ENCODE data around the gene PDIA2. TPM values are rescaled to one million over a fixed set of nuclear protein-coding genes. Genes with fewer than 3 reads are reported as not detected.

PDIA2 gene, protein sequence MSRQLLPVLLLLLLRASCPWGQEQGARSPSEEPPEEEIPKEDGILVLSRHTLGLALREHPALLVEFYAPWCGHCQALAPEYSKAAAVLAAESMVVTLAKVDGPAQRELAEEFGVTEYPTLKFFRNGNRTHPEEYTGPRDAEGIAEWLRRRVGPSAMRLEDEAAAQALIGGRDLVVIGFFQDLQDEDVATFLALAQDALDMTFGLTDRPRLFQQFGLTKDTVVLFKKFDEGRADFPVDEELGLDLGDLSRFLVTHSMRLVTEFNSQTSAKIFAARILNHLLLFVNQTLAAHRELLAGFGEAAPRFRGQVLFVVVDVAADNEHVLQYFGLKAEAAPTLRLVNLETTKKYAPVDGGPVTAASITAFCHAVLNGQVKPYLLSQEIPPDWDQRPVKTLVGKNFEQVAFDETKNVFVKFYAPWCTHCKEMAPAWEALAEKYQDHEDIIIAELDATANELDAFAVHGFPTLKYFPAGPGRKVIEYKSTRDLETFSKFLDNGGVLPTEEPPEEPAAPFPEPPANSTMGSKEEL
- total RNA-seq: not detected

DNA sequence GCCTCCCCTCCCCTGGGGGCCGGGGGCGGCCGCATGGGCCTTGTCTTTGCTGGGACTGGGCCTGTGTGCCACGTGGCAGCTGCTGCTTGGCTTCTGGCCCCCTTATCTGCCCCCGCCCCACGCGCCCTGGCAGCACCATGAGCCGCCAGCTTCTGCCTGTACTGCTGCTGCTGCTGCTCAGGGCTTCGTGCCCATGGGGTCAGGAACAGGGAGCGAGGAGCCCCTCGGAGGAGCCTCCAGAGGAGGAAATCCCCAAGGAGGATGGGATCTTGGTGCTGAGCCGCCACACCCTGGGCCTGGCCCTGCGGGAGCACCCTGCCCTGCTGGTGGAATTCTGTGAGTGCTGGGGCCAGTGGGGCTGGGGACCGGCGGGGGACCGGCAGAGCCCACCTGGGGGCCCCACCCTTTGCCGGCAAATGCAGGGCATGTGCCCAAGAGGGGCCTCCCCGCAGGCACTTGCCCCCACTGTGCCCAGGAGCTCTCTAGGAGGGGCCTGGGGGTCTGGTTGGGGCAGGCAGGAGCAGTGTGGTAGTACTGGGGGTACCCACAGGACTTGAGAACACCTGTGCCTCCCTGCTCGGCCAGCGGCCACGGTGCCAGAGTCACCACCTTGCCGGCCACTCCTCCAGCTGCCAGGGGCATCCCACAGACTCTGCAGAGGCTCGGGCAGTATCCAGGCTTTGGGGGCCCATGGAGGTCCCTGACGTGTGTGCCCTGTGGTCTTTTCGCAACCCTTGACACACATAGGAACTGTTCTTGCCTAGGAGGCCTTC is at the start of gene PDIA2:
Gene PDIA2 (plus strand): TSS at position 132 of the 773 bp plus-strand sequence. CDS start 6 bp downstream, at position 138.

DNA sequence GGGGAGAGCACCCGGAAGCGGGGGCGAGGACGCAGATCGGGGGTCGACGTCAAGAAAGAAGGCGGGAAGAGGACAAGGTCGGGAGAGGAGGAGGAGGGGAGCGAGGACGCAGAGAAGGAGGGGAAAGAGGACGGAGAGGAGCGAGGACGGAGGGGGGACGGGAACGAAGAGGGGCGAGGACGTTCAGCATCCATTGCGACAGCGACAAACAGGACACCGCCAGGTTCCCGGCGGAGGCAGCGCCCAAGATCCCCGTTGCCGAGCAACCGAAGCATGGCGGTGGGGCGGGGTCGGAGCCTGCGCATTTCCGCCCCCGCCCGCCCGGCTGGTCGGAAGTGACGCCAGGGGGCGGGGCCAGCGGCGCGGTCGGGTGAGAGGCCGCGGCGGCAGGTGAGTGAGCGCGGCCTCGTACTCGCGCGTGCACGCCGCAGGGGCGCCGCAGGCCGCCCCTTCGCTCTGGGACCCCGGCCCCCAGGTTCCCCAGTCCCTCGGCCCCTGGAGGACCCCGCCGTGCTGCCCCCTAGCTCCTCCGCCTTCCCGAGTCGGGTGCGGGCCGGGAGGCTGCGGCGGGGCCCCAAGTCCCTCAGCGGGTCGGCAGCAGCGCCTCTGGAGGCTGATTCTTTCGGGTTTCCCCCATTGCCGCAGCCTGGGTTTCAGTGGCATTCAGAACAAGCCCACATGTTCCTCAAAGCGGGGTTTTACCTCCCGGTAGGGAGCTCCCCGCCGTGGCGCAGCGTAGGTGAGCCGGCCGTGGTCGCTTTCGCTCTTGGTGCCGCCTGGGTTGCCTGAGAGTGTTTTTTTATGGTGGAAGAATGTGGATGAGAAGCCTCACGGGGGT is 48.3 kb upstream of the PDIA2 start, which contains the start of gene FAM234A:
Gene FAM234A (plus strand): TSS at position 354 of the 838 bp plus-strand sequence. CDS start 19,593 bp downstream, outside the sequence.

DNA sequence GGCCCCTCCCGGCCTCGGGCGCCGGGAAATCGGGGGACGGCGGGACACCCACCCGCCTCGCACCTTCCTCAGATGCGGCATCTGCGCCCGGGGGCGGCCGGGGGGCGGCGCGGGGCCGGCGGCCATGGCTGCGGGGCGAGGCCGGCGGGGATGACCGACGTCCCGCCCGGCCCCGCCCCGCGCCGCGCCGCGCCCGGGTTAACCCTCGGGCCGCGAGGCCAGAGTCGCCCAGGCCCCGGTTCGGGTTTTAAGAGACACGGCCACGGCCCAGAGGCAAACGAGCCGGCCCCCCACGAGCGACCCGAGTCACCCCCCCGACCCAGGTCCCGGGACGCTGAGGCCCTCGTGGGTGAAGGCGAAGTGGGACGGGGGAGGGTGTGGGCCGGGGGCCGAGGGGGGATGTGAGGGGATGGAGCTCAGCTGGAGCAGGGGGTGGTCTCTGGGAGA is 7.2 kb upstream of the PDIA2 start, which contains the start of gene RGS11:
Gene RGS11 (minus strand): TSS at position 159 of the 447 bp plus-strand sequence. CDS start 33 bp downstream, at position 126.

DNA sequence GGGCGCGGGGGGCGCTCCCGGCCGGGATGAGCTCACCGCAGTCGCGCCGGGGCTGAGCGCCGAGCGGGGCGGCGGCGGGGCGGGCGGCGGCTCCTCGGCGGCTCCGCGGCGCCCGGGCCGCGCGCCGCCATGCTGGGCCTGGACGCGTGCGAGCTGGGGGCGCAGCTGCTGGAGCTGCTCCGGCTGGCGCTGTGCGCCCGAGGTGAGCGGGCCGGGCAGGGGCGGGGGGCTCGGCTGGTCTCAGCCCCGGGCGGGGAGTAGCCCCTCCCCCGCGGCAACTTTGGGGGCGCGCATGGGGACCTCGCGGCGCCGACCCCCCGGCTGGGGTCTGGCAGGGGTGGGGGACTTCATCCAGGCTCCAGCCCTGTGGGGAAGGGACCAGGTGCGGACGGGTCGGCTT is 2.4 kb upstream of the PDIA2 start, which contains the start of gene ARHGDIG:
Gene ARHGDIG (plus strand): TSS at position 40 of the 400 bp plus-strand sequence. CDS start 90 bp downstream, at position 130.

Other genes starting within 250 kb of the PDIA2 start
- gene POLR3K, start 229.6 kb upstream of the PDIA2 start, total RNA-seq: 10 to 100 TPM in 1 of 2 donors, 1 to 10 TPM in 1; 3.1 to 13.3 TPM
- 10 to 100 TPM; 18.2 to 25.3 TPM for gene SNRNP25, start 229.3 kb upstream of the PDIA2 start, total RNA-seq
- gene RHBDF1, start 210.5 kb upstream of the PDIA2 start, total RNA-seq: 10 to 100 TPM; 16.5 to 26.0 TPM
- 100 to 1,000 TPM in 1 of 2 donors, 10 to 100 TPM in 1; 84.3 to 138 TPM for gene MPG, start 204.9 kb upstream of the PDIA2 start, total RNA-seq
- gene NPRL3, start 144.5 kb upstream of the PDIA2 start, total RNA-seq: 10 to 100 TPM in 1 of 2 donors, 1 to 10 TPM in 1; 7.9 to 13.3 TPM
- gene HBZ, start 130.5 kb upstream of the PDIA2 start, total RNA-seq: not detected
- gene HBM, start 117.2 kb upstream of the PDIA2 start, total RNA-seq: not detected
- not detected for gene HBA2, start 110.3 kb upstream of the PDIA2 start, total RNA-seq
- gene HBA1, start 106.5 kb upstream of the PDIA2 start, total RNA-seq: not detected
- gene HBQ1, start 102.7 kb upstream of the PDIA2 start, total RNA-seq: 1 to 10 TPM; 1.3 to 1.4 TPM
- 10 to 100 TPM; 30.3 to 30.6 TPM for gene LUC7L, start 53.7 kb upstream of the PDIA2 start, total RNA-seq
- gene FAM234A, start 48.3 kb upstream of the PDIA2 start, total RNA-seq: 100 to 1,000 TPM in 1 of 2 donors, 10 to 100 TPM in 1; 68.9 to 126 TPM
- 1 to 10 TPM in 1 of 2 donors, under 1 TPM in 1; 0.33 to 2.1 TPM for gene RGS11, start 7.2 kb upstream of the PDIA2 start, total RNA-seq
- not detected for gene ARHGDIG, start 2.6 kb upstream of the PDIA2 start, total RNA-seq
- 10 to 100 TPM; 18.9 to 28.6 TPM for gene AXIN1, start 69.6 kb downstream of the PDIA2 start, total RNA-seq
- 10 to 100 TPM; 63.0 to 85.9 TPM for gene MRPL28, start 87.4 kb downstream of the PDIA2 start, total RNA-seq
- gene PGAP6, start 98.8 kb downstream of the PDIA2 start, total RNA-seq: 10 to 100 TPM; 63.3 to 90.9 TPM
- gene NME4, start 114.0 kb downstream of the PDIA2 start, total RNA-seq: 100 to 1,000 TPM; 128 to 155 TPM
- gene DECR2, start 118.7 kb downstream of the PDIA2 start, total RNA-seq: 10 to 100 TPM; 15.3 to 22.0 TPM
- 10 to 100 TPM; 15.3 to 21.7 TPM for gene RAB11FIP3, start 142.5 kb downstream of the PDIA2 start, total RNA-seq
- gene CAPN15, start 244.5 kb downstream of the PDIA2 start, total RNA-seq: 10 to 100 TPM; 35.4 to 47.3 TPM

Measured in melanocyte of skin (primary cell).